DMS53 treated with DMSO at 0.1 percent for 48 hours (cell line): ENCODE results near the gene HCAR1.
"Not testable (repeated sequence)": the region's sequence is repeated elsewhere in the genome, so short reads cannot be mapped to it uniquely, and the experiment has no call there.

Experiments
- DNase-seq: peaks from one replicate; lab custom pipeline; 2025; ENCODE audit not compliant: unreplicated experiment; lab: John Stamatoyannopoulos, UW

Gene HCAR1

GRCh38 chr12:122730215-122731014, at the start of gene HCAR1:
TSS of gene HCAR1 (minus strand) at chr12:122730844. CDS start at chr12:122730339, 505 bp downstream.
- DNase-seq: peak; percentile 53

GRCh38 chr12:122757568-122757967, 26.9 kb upstream of the HCAR1 start:
- no peak for DNase-seq

GRCh38 chr12:122754790-122755189, 24.1 kb upstream of the HCAR1 start:
- DNase-seq: no peak

GRCh38 chr12:122753319-122753650, 22.6 kb upstream of the HCAR1 start:
- no peak for DNase-seq

GRCh38 chr12:122752464-122753318, 22.0 kb upstream of the HCAR1 start, which contains the start of gene DENR:
TSS of gene DENR (plus strand) at chr12:122752824. CDS start at chr12:122753702, 878 bp downstream.
- DNase-seq: peak; percentile 98

- not testable (repeated sequence) for DNase-seq
Observed at GRCh38 chr12:122750781-122751515, 20.3 kb upstream of the HCAR1 start.

- DNase-seq: no peak
Observed at GRCh38 chr12:122749569-122750332, 19.1 kb upstream of the HCAR1 start.

GRCh38 chr12:122747224-122748135, 16.8 kb upstream of the HCAR1 start:
- DNase-seq: no peak

GRCh38 chr12:122743895-122744525, 13.4 kb upstream of the HCAR1 start:
- no peak for DNase-seq

- DNase-seq: no peak
Observed at GRCh38 chr12:122740351-122740750, 9.7 kb upstream of the HCAR1 start.

GRCh38 chr12:122738571-122738970, 7.9 kb upstream of the HCAR1 start:
- no peak for DNase-seq

GRCh38 chr12:122732611-122733010, 2.0 kb upstream of the HCAR1 start:
- DNase-seq: no peak

- DNase-seq: no peak
Observed at GRCh38 chr12:122732170-122732569, 1.5 kb upstream of the HCAR1 start.

GRCh38 chr12:122729583-122730214, 945 bp downstream of the HCAR1 start:
- DNase-seq: no peak

GRCh38 chr12:122726080-122726558, 4.5 kb downstream of the HCAR1 start:
- no peak for DNase-seq

GRCh38 chr12:122725452-122726079, 5.1 kb downstream of the HCAR1 start:
- DNase-seq: no peak

- DNase-seq: no peak
Observed at GRCh38 chr12:122724641-122725243, 5.9 kb downstream of the HCAR1 start.

- no peak for DNase-seq
Observed at GRCh38 chr12:122722387-122722786, 8.3 kb downstream of the HCAR1 start.
